Measurements from ENCODE around the gene DNAJB14. TPM values are rescaled to one million over a fixed set of nuclear protein-coding genes. Genes with fewer than 3 reads are reported as not detected.

The DNAJB14 gene
- total RNA-seq, 1 donor from 2014 or later, result 57.9 TPM

DNA sequence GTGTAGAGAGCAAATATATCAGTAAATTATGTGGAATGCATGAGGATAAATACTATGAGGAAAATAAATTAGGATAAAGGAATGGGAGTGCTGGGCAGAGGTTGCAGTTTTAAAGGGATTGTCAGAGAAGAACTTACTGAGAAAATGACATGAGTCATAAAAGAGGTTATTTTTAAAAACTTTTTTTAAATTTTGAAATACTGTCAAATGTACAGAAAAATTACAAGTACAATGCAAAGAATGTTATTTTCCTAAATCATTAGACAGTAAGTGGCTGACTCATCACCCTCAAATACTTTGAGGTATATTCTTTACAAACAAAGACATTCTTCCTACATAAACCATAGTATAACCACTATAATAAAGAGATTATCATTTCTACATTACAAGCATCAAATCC lies 33.5 kb upstream of the DNAJB14 start:
- peaks cover 7% of the 10 kb centered on the region for H3K9me3 Mint-ChIP-seq (ENCODE audit: low read depth)
- no peaks in the 10 kb centered on the region for H3K27me3 Mint-ChIP-seq (ENCODE audit: low read depth)
- no peak for DNase-seq (ENCODE audit: low spot score)
- TF ChIP-seq CTCF (IDR thresholded peaks at IDR 0.05), result no peak
- H3K4me1 Mint-ChIP-seq (ENCODE audit: low read depth), result peaks cover 11% of the 10 kb centered on the region
- H3K4me3 Mint-ChIP-seq (ENCODE audit: unreplicated experiment), result no peak overlapping the region
- no peak overlapping the region for H3K27ac Mint-ChIP-seq (ENCODE audit: unreplicated experiment)
- peaks cover 2% of the 10 kb centered on the region for H3K36me3 Mint-ChIP-seq (ENCODE audit: low read depth)

GRCh38 chr4:99971453-99972111 lies 25.2 kb upstream of the DNAJB14 start:
- peaks cover 9% of the 10 kb centered on the region for H3K9me3 Mint-ChIP-seq (ENCODE audit: low read depth)

DNA sequence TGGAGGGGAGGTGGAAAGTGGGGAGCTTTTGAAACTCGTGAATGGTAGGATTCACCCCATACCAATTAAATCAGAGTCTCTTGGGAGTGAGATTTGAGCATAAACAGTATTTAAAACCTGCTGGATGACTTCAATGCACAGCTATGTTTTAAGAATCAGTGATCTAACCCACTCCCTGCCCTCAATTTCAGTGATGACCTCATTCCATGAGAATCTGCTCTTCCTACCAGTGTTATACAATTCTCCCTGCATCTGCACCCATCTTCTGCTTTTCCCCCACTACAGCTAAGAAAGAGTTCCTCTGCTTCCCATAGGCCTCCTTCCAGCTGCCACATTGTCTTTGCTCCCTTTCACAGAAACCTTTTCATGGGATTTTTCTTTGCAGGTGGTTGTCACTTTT lies 21.9 kb upstream of the DNAJB14 start:
- Mint-ChIP-seq H3K9me3 (ENCODE audit: low read depth) (no peaks in the 10 kb centered on the region), H3K4me3 (ENCODE audit: unreplicated experiment) (no peak overlapping the region), H3K36me3 (ENCODE audit: low read depth) (peaks cover 2% of the 10 kb centered on the region), H3K4me1 (ENCODE audit: low read depth) (peaks cover 11% of the 10 kb centered on the region), H3K27me3 (ENCODE audit: low read depth) (no peaks in the 10 kb centered on the region), H3K27ac (ENCODE audit: unreplicated experiment) (peak overlapping the region; percentile 10)
- no peak for TF ChIP-seq CTCF (IDR thresholded peaks at IDR 0.05)
- DNase-seq (ENCODE audit: low spot score), result no peak

More at GRCh38 chr4:99971453-99972111, 25.2 kb upstream of the DNAJB14 start:
- no peaks in the 10 kb centered on the region for H3K27me3 Mint-ChIP-seq (ENCODE audit: low read depth)
- H3K4me3 Mint-ChIP-seq (ENCODE audit: unreplicated experiment), result no peak overlapping the region
- peaks cover 11% of the 10 kb centered on the region for H3K4me1 Mint-ChIP-seq (ENCODE audit: low read depth)
- peaks cover 6% of the 10 kb centered on the region for H3K36me3 Mint-ChIP-seq (ENCODE audit: low read depth)
- TF ChIP-seq CTCF (IDR thresholded peaks at IDR 0.05), result no peak
- no peak overlapping the region for H3K27ac Mint-ChIP-seq (ENCODE audit: unreplicated experiment)
- DNase-seq (ENCODE audit: low spot score), result no peak

GRCh38 chr4:99966692-99967091 lies 20.3 kb upstream of the DNAJB14 start:
- H3K27me3 Mint-ChIP-seq (ENCODE audit: low read depth), result no peaks in the 10 kb centered on the region
- H3K36me3 Mint-ChIP-seq (ENCODE audit: low read depth), result no peaks in the 10 kb centered on the region
- peaks cover 11% of the 10 kb centered on the region for H3K4me1 Mint-ChIP-seq (ENCODE audit: low read depth)
- no peaks in the 10 kb centered on the region for H3K9me3 Mint-ChIP-seq (ENCODE audit: low read depth)
- H3K4me3 Mint-ChIP-seq (ENCODE audit: unreplicated experiment), result no peak overlapping the region
- no peak for DNase-seq (ENCODE audit: low spot score)
- no peak overlapping the region for H3K27ac Mint-ChIP-seq (ENCODE audit: unreplicated experiment)
- TF ChIP-seq CTCF (IDR thresholded peaks at IDR 0.05), result no peak

DNA sequence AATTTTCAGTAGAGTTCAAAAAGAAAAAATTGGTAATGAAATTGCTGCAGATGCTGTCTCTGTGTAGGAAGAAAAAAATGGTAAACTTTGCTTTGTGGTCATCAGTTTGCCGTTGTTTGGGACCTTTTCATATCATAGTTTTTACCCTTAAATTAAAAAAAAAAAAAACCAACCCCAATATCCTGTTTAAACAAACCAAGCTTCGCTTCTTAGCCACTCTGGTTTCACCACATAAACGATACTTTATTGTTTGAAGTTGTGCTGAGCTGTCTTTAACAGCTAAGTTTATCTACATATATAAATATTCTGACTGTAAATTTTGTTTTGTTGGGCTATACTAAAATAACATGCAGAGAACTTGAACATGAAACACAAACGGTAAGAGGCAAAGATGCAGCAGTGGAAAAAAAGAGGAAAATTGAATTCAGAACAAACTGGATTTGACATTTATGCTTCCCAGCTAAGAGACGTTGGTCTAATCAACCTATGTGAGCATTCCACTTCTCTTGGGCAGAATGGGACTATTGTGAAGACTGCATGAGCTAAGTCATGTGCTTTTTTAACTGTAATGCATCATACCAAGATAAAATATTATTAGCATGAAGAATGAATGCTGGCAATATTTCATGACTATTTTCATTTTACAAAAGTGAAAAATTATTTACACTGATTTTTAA lies 19.4 kb upstream of the DNAJB14 start:
- DNase-seq (ENCODE audit: low spot score), result no peak
- no peak for TF ChIP-seq CTCF (IDR thresholded peaks at IDR 0.05)
- no peak overlapping the region for H3K27ac Mint-ChIP-seq (ENCODE audit: unreplicated experiment)
- no peak overlapping the region for H3K4me3 Mint-ChIP-seq (ENCODE audit: unreplicated experiment)
- no peaks in the 10 kb centered on the region for H3K36me3 Mint-ChIP-seq (ENCODE audit: low read depth)
- no peaks in the 10 kb centered on the region for H3K9me3 Mint-ChIP-seq (ENCODE audit: low read depth)
- H3K27me3 Mint-ChIP-seq (ENCODE audit: low read depth), result no peaks in the 10 kb centered on the region
- peaks cover 14% of the 10 kb centered on the region for H3K4me1 Mint-ChIP-seq (ENCODE audit: low read depth)
